GM12878 (cell line): ENCODE data around the gene SLC16A10. TPM values are rescaled to one million over a fixed set of nuclear protein-coding genes. Genes with fewer than 3 reads are reported as not detected.

Source experiments
- ATAC-seq: fragments of 200-7000 bp; cut with Tn5 transposase; 3 replicates; pipeline ENCODE4 v1.9.1; 2020; ENCODE audit warnings: mild to moderate bottlenecking, moderate library complexity
- BruUV-seq: library from RNA; stranded (reverse); fragments of 400-500 nt; replicated peaks from 2 replicates; lab custom pipeline; 2021; lab: Mats Ljungman, UMichigan
- CTCF ChIA-PET: fragments of 300-600 bp; sonication (Branson Sonifier 250); formaldehyde crosslinking; extraction: SDS; loops from one replicate; lab custom pipeline; 2021; ENCODE audit warnings: inconsistent platforms; lab: Yijun Ruan, JAX
- POLR2A ChIA-PET: fragments of 350-600 bp; formaldehyde crosslinking; extraction: SDS; loops from one replicate; lab custom pipeline; 2021; ENCODE audit warnings: inconsistent platforms; lab: Charles Lee
- RAD21 ChIA-PET: fragments of 300-600 bp; sonication (Branson Sonifier 250); formaldehyde crosslinking; loops from one replicate; lab custom pipeline; 2023; ENCODE audit warnings: antibody characterized with exemption; ENCODE audit not compliant: unreplicated experiment; lab: Charles Lee
- SMC1A ChIA-PET: fragments of 300-600 bp; sonication (Branson Sonifier 250); formaldehyde crosslinking; loops from one replicate; lab custom pipeline; 2023; ENCODE audit not compliant: unreplicated experiment, uncharacterized antibody; lab: Charles Lee
- DNase-seq: peaks from one replicate; pipeline ENCODE4 v3.0.0-alpha.2; 2011; ENCODE audit warnings: low read depth, low spot score
- FAIRE-seq: peaks from 3 replicates; lab custom pipeline; 2011; peaks lifted over from hg19 to GRCh38; lab: Jason Lieb, UNC
- H2AFZ ChIP-seq: 2 replicates; pipeline ENCODE4 v1.6.0; 2011; ENCODE audit warnings: low read depth, low read length, control low read depth; ENCODE audit not compliant: control insufficient read depth
- H3K27ac ChIP-seq: 2 replicates; pipeline ENCODE4 v1.5.1; 2011; ENCODE audit warnings: control low read depth; ENCODE audit not compliant: control insufficient read depth, insufficient read depth
- H3K27me3 ChIP-seq, 2 experiments: replicated peaks in 1 of 2; 2 replicates each; pipeline versions ENCODE4 v1.6.0 to v1.6.1; 2011; ENCODE audit warnings: low read length in 1 of 2; ENCODE audit not compliant: control insufficient read depth in 2 of 2, insufficient read depth in 2 of 2
- H3K36me3 ChIP-seq, 2 experiments: 2 replicates each; pipeline ENCODE4 v1.5.1; 2011; ENCODE audit warnings: low read length in 1 of 2; ENCODE audit not compliant: control insufficient read depth in 2 of 2, insufficient read depth in 2 of 2
- H3K4me1 ChIP-seq: 2 replicates; pipeline ENCODE4 v1.6.1; 2011; ENCODE audit warnings: mild to moderate bottlenecking, low read length, moderate library complexity, mixed read lengths; ENCODE audit not compliant: control insufficient read depth, insufficient read depth
- H3K4me2 ChIP-seq: 2 replicates; pipeline ENCODE4 v1.6.0; 2011; ENCODE audit warnings: control low read depth; ENCODE audit not compliant: control insufficient read depth, insufficient read depth
- H3K4me3 ChIP-seq: fragments of 200-600 bp; sonication (generic); 2 replicates; pipeline ENCODE4 v1.5.1; 2016
- H3K79me2 ChIP-seq: 2 replicates; pipeline ENCODE4 v1.6.0; 2011; ENCODE audit warnings: low read length; ENCODE audit not compliant: control insufficient read depth, insufficient read depth
- H3K9ac ChIP-seq: 2 replicates; pipeline ENCODE4 v1.8.0; 2011; ENCODE audit warnings: low read length, control low read depth, mixed read lengths; ENCODE audit not compliant: control insufficient read depth, insufficient read depth
- H3K9me3 ChIP-seq: replicated peaks from 3 replicates; pipeline ENCODE4 v1.5.1; 2011; ENCODE audit warnings: mild to moderate bottlenecking, low read length; ENCODE audit not compliant: control insufficient read depth, insufficient read depth
- H4K20me1 ChIP-seq: 2 replicates; pipeline ENCODE4 v1.6.0; 2011; ENCODE audit not compliant: control insufficient read depth, insufficient read depth
- ATF2 ChIP-seq: IDR thresholded peaks from 2 replicates; pipeline ENCODE4 v1.6.1; 2012; ENCODE audit warnings: low read length, inconsistent platforms
- ATF7 ChIP-seq: fragments of 450-650 bp; IDR thresholded peaks from 2 replicates; pipeline ENCODE4 v1.6.1; 2016; ENCODE audit warnings: low read depth, mild to moderate bottlenecking
- BHLHE40 ChIP-seq, 2 experiments: fragments of 450-650 bp in 1 of 2; IDR thresholded peaks; 2 replicates each; pipeline ENCODE4 v1.6.1; 2011 to 2017; ENCODE audit warnings: low read depth in 2 of 2, borderline replicate concordance in 1 of 2, improper control_type of control experiment in 1 of 2, low read length in 1 of 2, mild to moderate bottlenecking in 1 of 2
- CEBPB ChIP-seq, 2 experiments: fragments of 150-350 bp in 1 of 2; IDR thresholded peaks; 2 replicates each; pipeline ENCODE4 v1.6.1; 2012 to 2014; ENCODE audit warnings: low read depth in 2 of 2, low read length in 2 of 2, borderline replicate concordance in 1 of 2, inconsistent platforms in 1 of 2
- CREB1 ChIP-seq: IDR thresholded peaks from 2 replicates; pipeline ENCODE4 v1.6.1; 2012; ENCODE audit warnings: low read depth, mild to moderate bottlenecking, inconsistent platforms
- GABPA ChIP-seq: IDR thresholded peaks from 2 replicates; pipeline ENCODE4 v1.6.1; 2014; ENCODE audit warnings: antibody characterized with exemption, low read depth, mild to moderate bottlenecking, inconsistent platforms
- HDAC2 ChIP-seq: fragments of 200-600 bp; sonication (generic); IDR thresholded peaks from 2 replicates; pipeline ENCODE4 v1.6.1; 2017
- IKZF2 ChIP-seq, 2 experiments: fragments of 450-650 bp; IDR thresholded peaks; 2 replicates each; pipeline ENCODE4 v1.6.1; 2017; ENCODE audit warnings: mild to moderate bottlenecking in 2 of 2, moderate library complexity in 2 of 2
- MTA3 ChIP-seq: IDR thresholded peaks from 2 replicates; pipeline ENCODE4 v1.6.1; 2012; ENCODE audit warnings: low read length, inconsistent platforms, borderline replicate concordance
- NFIC ChIP-seq: IDR thresholded peaks from 2 replicates; pipeline ENCODE4 v1.6.1; 2012; ENCODE audit warnings: low read depth, mild to moderate bottlenecking, inconsistent platforms, low read length, moderate library complexity
- NR2F1 ChIP-seq: fragments of 450-650 bp; conservative IDR thresholded peaks from 2 replicates; pipeline ENCODE4 v1.6.1; 2017; ENCODE audit warnings: mild to moderate bottlenecking
- PAX8 ChIP-seq: fragments of 450-650 bp; IDR thresholded peaks from 2 replicates; pipeline ENCODE4 v1.6.1; 2017; ENCODE audit warnings: mild to moderate bottlenecking, moderate library complexity
- POLR2A ChIP-seq: IDR thresholded peaks from 2 replicates; pipeline ENCODE4 v1.6.1; 2011; ENCODE audit warnings: low read depth, mild to moderate bottlenecking, low read length
- RAD21 ChIP-seq: IDR thresholded peaks from 2 replicates; pipeline ENCODE4 v1.6.1; 2011; ENCODE audit warnings: mild to moderate bottlenecking, low read depth, low read length, moderate library complexity; ENCODE audit not compliant: insufficient read depth
- RELA ChIP-seq: fragments of 450-650 bp; IDR thresholded peaks from 2 replicates; pipeline ENCODE4 v1.8.0; 2014; ENCODE audit warnings: borderline replicate concordance; ENCODE audit not compliant: partially characterized antibody
- RFX5 ChIP-seq: IDR thresholded peaks from 2 replicates; pipeline ENCODE4 v1.6.1; 2011; ENCODE audit warnings: low read depth, low read length, improper control_type of control experiment
- SPI1 ChIP-seq: IDR thresholded peaks from 2 replicates; pipeline ENCODE4 v1.6.1; 2011; ENCODE audit warnings: low read depth, mild to moderate bottlenecking, low read length, moderate library complexity, borderline replicate concordance; ENCODE audit not compliant: insufficient read depth
- SREBF1 ChIP-seq: IDR thresholded peaks from 2 replicates; pipeline ENCODE4 v1.6.1; 2012; ENCODE audit warnings: mild to moderate bottlenecking, low read length
- SUPT20H ChIP-seq: IDR thresholded peaks from 2 replicates; pipeline ENCODE4 v1.6.1; 2011; ENCODE audit warnings: low read depth, mild to moderate bottlenecking, low read length, moderate library complexity, borderline replicate concordance; ENCODE audit not compliant: control insufficient read depth
- SUZ12 ChIP-seq: fragments of 200-600 bp; sonication (generic); IDR thresholded peaks from one replicate; pipeline ENCODE4 v1.6.1; 2018; ENCODE audit warnings: antibody characterized with exemption, mild to moderate bottlenecking; ENCODE audit not compliant: unreplicated experiment
- ZBED1 ChIP-seq: IDR thresholded peaks from 2 replicates; pipeline ENCODE4 v1.6.1; 2016; ENCODE audit warnings: borderline replicate concordance
- ZNF622 ChIP-seq: fragments of 450-650 bp; IDR thresholded peaks from 2 replicates; pipeline ENCODE4 v1.6.1; 2017; ENCODE audit warnings: mild to moderate bottlenecking, inconsistent platforms
- WGBS: methylation state at CpG from one replicate; pipeline ENCODE4 v1.1.6; 2016; ENCODE audit warnings: low lambda C conversion rate; ENCODE audit not compliant: insufficient replicate concordance, insufficient coverage; ENCODE audit errors: missing lambda C conversion rate; 5-methylcytosine and 5-hydroxymethylcytosine counted together
- in situ Hi-C: fragments of 300-500 bp; cut with MboI; formaldehyde crosslinking; loops from 9 replicates; pipeline ENCODE4 v1.14.3; 2018; ENCODE audit warnings: mixed read lengths
- intact Hi-C: fragments of 100-400 bp; cut with micrococcal nuclease; formaldehyde crosslinking; loops from one replicate; pipeline ENCODE4 v1.14.2; 2022; ENCODE audit not compliant: unreplicated experiment
- polyA plus RNA-seq, 11 experiments: library from polyadenylated mRNA; depleted of rRNA in 4 of 11; unstranded in 6 of 11; stranded (reverse) in 5 of 11; fragments of >200 nt; fragmentation: Nextera tagmentation in 4 of 11; fragmentation: Illumina TruSeq in 1 of 11; extraction: Ambion mirVana in 4 of 11; extraction: Trizol in 1 of 11; gene quantifications; 1 replicate in 1 of 11; 2 replicates in 10 of 11; pipeline versions ENCODE4 v1.2.1 to v1.2.3, GENCODE V29; 2011 to 2016; ENCODE audit warnings: inconsistent platforms in 2 of 11, missing spikeins in 2 of 11, low read depth in 1 of 11
- total RNA-seq, 4 experiments: library from RNA; depleted of rRNA in 3 of 4; stranded (reverse); fragments of >200 nt in 3 of 4; fragmentation: Illumina TruSeq in 1 of 4; extraction: Trizol in 1 of 4; gene quantifications; 2 replicates each; pipeline versions ENCODE4 v1.2.1 to v1.2.3, GENCODE V29; 2013 to 2021
- TF ChIP-seq, protein P1 (sequence below): fragments of 450-650 bp; IDR thresholded peaks from 2 replicates; pipeline ENCODE4 v1.6.1; 2017; ENCODE audit warnings: antibody characterized with exemption, mild to moderate bottlenecking, moderate library complexity

Gene SLC16A10
- total and polyA plus RNA-seq, 10 of the 15 experiments (the other 5 are each of a cell fraction or from before 2014, with no cell fraction given): 2.3 to 19.0 (median 8.0) TPM

- TF ChIP-seq, protein P1, sequence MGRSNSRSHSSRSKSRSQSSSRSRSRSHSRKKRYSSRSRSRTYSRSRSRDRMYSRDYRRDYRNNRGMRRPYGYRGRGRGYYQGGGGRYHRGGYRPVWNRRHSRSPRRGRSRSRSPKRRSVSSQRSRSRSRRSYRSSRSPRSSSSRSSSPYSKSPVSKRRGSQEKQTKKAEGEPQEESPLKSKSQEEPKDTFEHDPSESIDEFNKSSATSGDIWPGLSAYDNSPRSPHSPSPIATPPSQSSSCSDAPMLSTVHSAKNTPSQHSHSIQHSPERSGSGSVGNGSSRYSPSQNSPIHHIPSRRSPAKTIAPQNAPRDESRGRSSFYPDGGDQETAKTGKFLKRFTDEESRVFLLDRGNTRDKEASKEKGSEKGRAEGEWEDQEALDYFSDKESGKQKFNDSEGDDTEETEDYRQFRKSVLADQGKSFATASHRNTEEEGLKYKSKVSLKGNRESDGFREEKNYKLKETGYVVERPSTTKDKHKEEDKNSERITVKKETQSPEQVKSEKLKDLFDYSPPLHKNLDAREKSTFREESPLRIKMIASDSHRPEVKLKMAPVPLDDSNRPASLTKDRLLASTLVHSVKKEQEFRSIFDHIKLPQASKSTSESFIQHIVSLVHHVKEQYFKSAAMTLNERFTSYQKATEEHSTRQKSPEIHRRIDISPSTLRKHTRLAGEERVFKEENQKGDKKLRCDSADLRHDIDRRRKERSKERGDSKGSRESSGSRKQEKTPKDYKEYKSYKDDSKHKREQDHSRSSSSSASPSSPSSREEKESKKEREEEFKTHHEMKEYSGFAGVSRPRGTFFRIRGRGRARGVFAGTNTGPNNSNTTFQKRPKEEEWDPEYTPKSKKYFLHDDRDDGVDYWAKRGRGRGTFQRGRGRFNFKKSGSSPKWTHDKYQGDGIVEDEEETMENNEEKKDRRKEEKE: no peak
- no peak for TF ChIP-seq PAX8
- no peak for TF ChIP-seq ATF7
- no peak for TF ChIP-seq GABPA
- TF ChIP-seq RFX5: no peak
- TF ChIP-seq POLR2A: no peak
- no peak for TF ChIP-seq RELA
- TF ChIP-seq SUZ12: no peak
These were observed 176.5 kb downstream of the SLC16A10 start (continued) for GRCh38 chr6:111263837-111264236.

- SMC1A ChIA-PET: interaction anchor here (0.6 to 1.8 kb wide), 4 partner anchors 14 to 259 kb away, joined by 3 to 9 read pairs (median 4); no protein-coding TSS in a partner anchor
- Histone ChIP-seq H4K20me1 (no peaks in the 10 kb centered on the region), H3K79me2 (peaks cover 26% of the 10 kb centered on the region), H3K9me3 (peaks cover 5% of the 10 kb centered on the region; the same call in 2 of the 3 replicates), H3K4me3 (no peak overlapping the region), H3K27ac (no peak overlapping the region), H2AFZ (no peak overlapping the region), H3K9ac (no peak overlapping the region), H3K36me3 (peaks cover 4 to 21% of the 10 kb centered on the region in 2 experiments; a peak in 3 of 4 replicates), H3K4me1 (peaks cover 5% of the 10 kb centered on the region), H3K4me2 (no peak overlapping the region), H3K27me3 (no peaks in the 10 kb centered on the region)
- WGBS: 54% methylated on average over 6 of the region's 6 CpGs
- RAD21 ChIA-PET: no interaction called here
- no peak for FAIRE-seq
- no TSS peak for BruUV-seq
- no peak for DNase-seq
- intact Hi-C loops (no loop called here), in situ Hi-C loops (no loop called here)
- CTCF ChIA-PET: interaction anchor here (0.7 to 2.0 kb wide), 3 partner anchors 14 to 732 kb away, joined by 3 to 11 read pairs (median 6); no protein-coding TSS in a partner anchor
- no peak for ATAC-seq
- POLR2A ChIA-PET: no interaction called here
- TF ChIP-seq NR2F1 (no peak), HDAC2 (no peak), IKZF2 (IDR thresholded peaks at IDR 0.05) (no peak), ATF2 (no peak), ZBED1 (no peak), NFIC (no peak), ZNF622 (no peak), CREB1 (no peak), SUPT20H (no peak), SPI1 (no peak), RAD21 (no peak), MTA3 (no peak), SREBF1 (no peak), CEBPB (IDR thresholded peaks at IDR 0.05; ENCODE audit: borderline replicate concordance in 1 of 2, low read depth in 2 of 2, low read length in 2 of 2) (no peak), GABPA (no peak), BHLHE40 (IDR thresholded peaks at IDR 0.05; ENCODE audit: borderline replicate concordance in 1 of 2, low read depth in 2 of 2, low read length in 1 of 2) (no peak)
These were observed 178.5 kb downstream of the SLC16A10 start for GRCh38 chr6:111265842-111266241.
